ENCODE results near the gene SLC24A2.
"Not testable (repeated sequence)": the region's sequence is repeated elsewhere in the genome, so short reads cannot be mapped to it uniquely, and the experiment has no call there.

The SLC24A2 gene

GRCh38 chr9:19788614-19789271, at the start of gene SLC24A2:
SLC24A2 (minus strand) TSS chr9:19789037.
- no peak for DNase-seq (ENCODE audit: low read depth)

GRCh38 chr9:19833331-19833730, 44.5 kb upstream of the SLC24A2 start:
- DNase-seq (ENCODE audit: low read depth): not testable (repeated sequence)

- DNase-seq (ENCODE audit: low read depth): no peak
Measured at GRCh38 chr9:19830796-19831195, 42.0 kb upstream of the SLC24A2 start.

- no peak for DNase-seq (ENCODE audit: low read depth)
Measured at GRCh38 chr9:19828576-19829109, 39.8 kb upstream of the SLC24A2 start.

GRCh38 chr9:19816769-19817168, 27.9 kb upstream of the SLC24A2 start:
- DNase-seq (ENCODE audit: low read depth): no peak

GRCh38 chr9:19812194-19812593, 23.4 kb upstream of the SLC24A2 start:
- DNase-seq (ENCODE audit: low read depth): no peak

- no peak for DNase-seq (ENCODE audit: low read depth)
Measured at GRCh38 chr9:19809422-19810269, 20.8 kb upstream of the SLC24A2 start.

GRCh38 chr9:19807182-19807892, 18.5 kb upstream of the SLC24A2 start:
- no peak for DNase-seq (ENCODE audit: low read depth)

- no peak for DNase-seq (ENCODE audit: low read depth)
Measured at GRCh38 chr9:19804431-19804830, 15.6 kb upstream of the SLC24A2 start.

- DNase-seq (ENCODE audit: low read depth): no peak
Measured at GRCh38 chr9:19800884-19801283, 12.0 kb upstream of the SLC24A2 start.

- no peak for DNase-seq (ENCODE audit: low read depth)
Measured at GRCh38 chr9:19799784-19800183, 10.9 kb upstream of the SLC24A2 start.

GRCh38 chr9:19788152-19788551, 685 bp downstream of the SLC24A2 start:
- DNase-seq (ENCODE audit: low read depth): no peak

GRCh38 chr9:19787672-19788071, 1.2 kb downstream of the SLC24A2 start:
- no peak for DNase-seq (ENCODE audit: low read depth)

- no peak for DNase-seq (ENCODE audit: low read depth)
Measured at GRCh38 chr9:19785230-19785629, 3.6 kb downstream of the SLC24A2 start.

- no peak for DNase-seq (ENCODE audit: low read depth)
Measured at GRCh38 chr9:19784136-19784535, 4.7 kb downstream of the SLC24A2 start.

- DNase-seq (ENCODE audit: low read depth): no peak
Measured at GRCh38 chr9:19783500-19783899, 5.3 kb downstream of the SLC24A2 start.

GRCh38 chr9:19782005-19782404, 6.8 kb downstream of the SLC24A2 start:
- DNase-seq (ENCODE audit: low read depth): no peak

- no peak for DNase-seq (ENCODE audit: low read depth)
Measured at GRCh38 chr9:19781240-19781639, 7.6 kb downstream of the SLC24A2 start.

- DNase-seq (ENCODE audit: low read depth): no peak
Measured at GRCh38 chr9:19771446-19771845, 17.4 kb downstream of the SLC24A2 start.

GRCh38 chr9:19770973-19771372, 17.9 kb downstream of the SLC24A2 start:
- DNase-seq (ENCODE audit: low read depth): no peak

- DNase-seq (ENCODE audit: low read depth): no peak
Measured at GRCh38 chr9:19769213-19769612, 19.6 kb downstream of the SLC24A2 start.

- DNase-seq (ENCODE audit: low read depth): no peak
Measured at GRCh38 chr9:19768798-19769197, 20.0 kb downstream of the SLC24A2 start.

- no peak for DNase-seq (ENCODE audit: low read depth)
Measured at GRCh38 chr9:19759066-19759465, 29.8 kb downstream of the SLC24A2 start.
